ENCODE results near the gene AKAP1. TPM values are rescaled to one million over a fixed set of nuclear protein-coding genes. Genes with fewer than 3 reads are reported as not detected.
A peak's percentile ranks its signal among the peaks of the same experiment; 100 is the strongest.

AKAP1 gene
- total and polyA plus RNA-seq, 9 of the 15 experiments (the other 6 are each of a cell fraction or from before 2014, with no cell fraction given): 12.9 to 63.8 (median 36.4) TPM

GRCh38 chr17:57106836-57107497 lies 21.9 kb downstream of the AKAP1 start:
- BruUV-seq (replicated peaks): no TSS peak

More at GRCh38 chr17:57106836-57107497, 21.9 kb downstream of the AKAP1 start:
- Histone ChIP-seq H3K4me1 (replicated peaks in 1 of 2; ENCODE audit: control insufficient read depth in 2 of 2, insufficient read depth in 2 of 2, low read length in 2 of 2) (peaks cover 31 to 36% of the 10 kb centered on the region in 2 experiments), H4K20me1 (replicated peaks; ENCODE audit: control insufficient read depth, insufficient read depth, low read length) (no peaks in the 10 kb centered on the region; the same call in 1 of the 2 replicates), H3K9me1 (ENCODE audit: control insufficient read depth, insufficient read depth, low read length) (peaks cover 4% of the 10 kb centered on the region), H3K9ac (ENCODE audit: insufficient read depth in 1 of 2, low read depth in 2 of 2, low read length in 2 of 2) (peak overlapping the region in 1 of 2 experiments; percentile 73; a peak in 2 of 4 replicates), H3K4me2 (ENCODE audit: insufficient read depth, low read length) (peak overlapping the region; percentile 63; the same call in 1 of the 2 replicates), H3K4me3 (no peak overlapping the region), H3K79me2 (ENCODE audit: control insufficient read depth, insufficient read depth, low read length) (peaks cover 49% of the 10 kb centered on the region), H3K27ac (ENCODE audit: extremely low read depth, low read depth, low read length) (peak overlapping the region; percentile 66; the same call in 2 of the 3 replicates), H3K36me3 (ENCODE audit: control insufficient read depth, insufficient read depth, low read length) (peaks cover 60% of the 10 kb centered on the region), H3K27me3 (ENCODE audit: control insufficient read depth in 2 of 2, insufficient read depth in 2 of 2, low read length in 2 of 2) (no peaks in the 10 kb centered on the region), H3K9me3 (replicated peaks; ENCODE audit: control insufficient read depth, insufficient read depth, low read depth, low read length) (no peaks in the 10 kb centered on the region), H2AFZ (ENCODE audit: low read depth, low read length) (no peak overlapping the region; the same call in 1 of the 2 replicates)
- peak; percentile 72 for FAIRE-seq
- CTCF ChIA-PET (ENCODE audit: low intra/inter-chr PET ratio): interaction anchor here (0.6 kb wide), 1 partner anchor 22 kb away, joined by 5 read pairs; no protein-coding TSS in a partner anchor
- WGBS (ENCODE audit: insufficient coverage, low coverage, missing lambda C conversion rate): 69% methylated on average over 12 of the region's 14 CpGs
- POLR2A ChIA-PET: interaction anchor here (0.6 to 1.5 kb wide), 8 partner anchors 9 to 435 kb away, joined by 3 to 8 read pairs (median 3); no protein-coding TSS in a partner anchor
- peak; percentile 52 for ATAC-seq
- DNase-seq (ENCODE audit: extremely low read depth in 1 of 4, low spot score in 3 of 4): peak in 2 of 4 experiments; percentile 27 to 44
- intact Hi-C loops (cut with micrococcal nuclease) (no loop called here), in situ Hi-C loops (cut with MboI) (loop anchor here (5.0 kb wide), 1 partner anchor 90 kb away; no protein-coding TSS in a partner anchor)
- TF ChIP-seq ZBTB33 (CRISPR knock-in tag; IDR thresholded peaks at IDR 0.05) (peak; percentile 90), HMBOX1 (IDR thresholded peaks at IDR 0.05) (peak; percentile 52; the same call in 1 of the 2 replicates), MIER1 (IDR thresholded peaks at IDR 0.05; ENCODE audit: low read depth) (no peak), TCF3 (CRISPR knock-in tag; IDR thresholded peaks at IDR 0.05) (peak; percentile 49)

All from K562 (cell line).